ENCODE measurements around the gene FAM118A. TPM values are rescaled to one million over a fixed set of nuclear protein-coding genes. Genes with fewer than 3 reads are reported as not detected.
"Not testable (repeated sequence)": the region's sequence is repeated elsewhere in the genome, so short reads cannot be mapped to it uniquely, and the experiment has no call there.

Gene FAM118A
- total and polyA plus RNA-seq, 5 donors from 2014 or later, result 34.5 to 456 (median 61.5) TPM

DNA sequence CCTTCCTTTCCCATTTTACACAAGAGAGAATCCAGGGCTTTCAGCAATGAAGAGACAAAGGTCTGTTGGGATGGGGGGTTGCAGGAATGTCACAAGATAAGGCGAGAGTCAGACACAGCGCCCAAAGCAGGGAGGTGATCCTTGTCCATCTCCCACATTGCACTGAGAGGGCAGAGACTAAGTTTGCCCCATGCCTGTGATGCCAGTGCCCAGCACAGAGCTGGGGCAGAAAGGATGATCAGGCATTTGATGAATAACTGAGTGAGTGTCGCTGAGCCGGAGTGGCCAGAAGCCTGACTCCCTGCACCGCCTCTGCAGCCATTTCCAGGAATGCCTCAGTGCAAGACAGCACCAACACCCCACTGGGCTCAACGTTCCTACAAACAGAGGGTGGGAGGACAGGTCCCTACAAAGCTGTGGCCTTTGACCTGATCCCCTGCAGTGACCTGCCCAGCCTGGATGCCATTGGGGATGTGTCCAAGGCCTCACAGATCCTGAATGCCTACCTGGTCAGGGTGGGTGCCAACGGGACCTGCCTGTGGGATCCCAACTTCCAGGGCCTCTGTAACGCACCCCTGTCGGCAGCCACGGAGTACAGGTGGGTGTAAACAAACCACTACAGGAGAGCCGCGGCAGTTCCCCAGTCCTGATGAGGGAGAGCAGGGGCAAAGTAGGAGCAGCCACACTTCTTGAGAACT is 22.7 kb upstream of the FAM118A start:
- Mint-ChIP-seq H3K4me1 (peaks cover 0 to 13% (median 0%) of the 10 kb centered on the region in 4 donors), H3K27ac (no peak overlapping the region), H3K36me3 (no peaks in the 10 kb centered on the region), H3K9me3 (no peaks in the 10 kb centered on the region), H3K4me3 (no peak overlapping the region), H3K27me3 (peaks cover 38% of the 10 kb centered on the region)
- H3K4me3 ChIP-seq (ENCODE audit: low read depth, low read length), result no peak overlapping the region
- peaks cover 3% of the 10 kb centered on the region for H3K27me3 ChIP-seq (ENCODE audit: control insufficient read depth, insufficient read depth, low read length)
- peaks cover 6% of the 10 kb centered on the region for H3K4me1 ChIP-seq (ENCODE audit: control insufficient read depth, insufficient read depth, low read length, poor library complexity, severe bottlenecking)
- no peak for DNase-seq
- ATAC-seq (ENCODE audit: low read depth in 2 of 2), result no peak
- no peaks in the 10 kb centered on the region for H3K36me3 ChIP-seq (ENCODE audit: control insufficient read depth, insufficient read depth, low read length)
- no peak overlapping the region for H3K27ac ChIP-seq (ENCODE audit: insufficient read depth, low read length, poor library complexity, severe bottlenecking)
- H3K9me3 ChIP-seq (ENCODE audit: control insufficient read depth in 2 of 2, low read length in 2 of 2), result no peaks in the 10 kb centered on the region

DNA sequence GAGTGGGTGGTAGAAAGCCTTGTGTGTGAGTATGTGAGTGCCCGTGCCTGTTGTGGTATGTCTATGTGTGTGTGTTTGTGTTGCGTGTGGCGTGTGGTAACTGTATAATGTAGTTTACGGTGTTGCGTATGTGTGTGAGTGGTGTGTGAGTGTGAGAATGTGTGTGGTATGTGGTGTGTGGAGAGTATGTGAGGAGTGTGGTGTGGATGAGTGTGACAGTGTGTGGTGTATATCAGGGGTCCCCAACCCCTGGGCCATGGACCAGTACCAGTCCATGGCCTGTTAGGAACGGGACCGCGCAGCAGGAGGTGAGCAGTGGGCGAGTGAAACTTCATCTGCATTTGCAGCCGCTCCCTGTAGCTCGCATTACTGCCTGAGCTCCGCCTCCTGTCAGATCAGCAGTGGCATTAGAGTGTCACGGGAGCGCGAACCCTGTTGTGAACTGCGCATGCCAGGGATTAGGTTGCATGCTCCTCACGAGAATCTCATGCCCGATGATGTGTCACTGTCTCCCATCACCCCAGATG is 19.3 kb upstream of the FAM118A start:
- no peaks in the 10 kb centered on the region for H3K9me3 ChIP-seq (ENCODE audit: control insufficient read depth in 2 of 2, low read length in 2 of 2)
- H3K27me3 Mint-ChIP-seq, result peaks cover 9% of the 10 kb centered on the region
- no peaks in the 10 kb centered on the region for H3K27me3 ChIP-seq (ENCODE audit: control insufficient read depth, insufficient read depth, low read length)
- no peak overlapping the region for H3K27ac Mint-ChIP-seq
- H3K4me3 Mint-ChIP-seq, result no peak overlapping the region
- H3K36me3 ChIP-seq (ENCODE audit: control insufficient read depth, insufficient read depth, low read length), result no peaks in the 10 kb centered on the region
- H3K4me1 ChIP-seq (ENCODE audit: control insufficient read depth, insufficient read depth, low read length, poor library complexity, severe bottlenecking), result peaks cover under 1% of the 10 kb centered on the region
- H3K4me1 Mint-ChIP-seq, result peaks cover 0 to 7% (median 3%) of the 10 kb centered on the region in 4 donors
- no peak for ATAC-seq (ENCODE audit: low read depth in 2 of 2)
- H3K36me3 Mint-ChIP-seq, result no peaks in the 10 kb centered on the region
- DNase-seq, result no peak
- no peaks in the 10 kb centered on the region for H3K9me3 Mint-ChIP-seq
- H3K27ac ChIP-seq (ENCODE audit: insufficient read depth, low read length, poor library complexity, severe bottlenecking), result no peak overlapping the region
- H3K4me3 ChIP-seq (ENCODE audit: low read depth, low read length), result no peak overlapping the region

GRCh38 chr22:45291061-45291930 is 18.4 kb upstream of the FAM118A start:
- H3K4me3 ChIP-seq (ENCODE audit: low read depth, low read length), result no peak overlapping the region
- Mint-ChIP-seq H3K4me1 (peaks cover 0 to 13% (median 8%) of the 10 kb centered on the region in 4 donors), H3K36me3 (no peaks in the 10 kb centered on the region), H3K27me3 (peaks cover 6% of the 10 kb centered on the region), H3K9me3 (no peaks in the 10 kb centered on the region), H3K4me3 (no peak overlapping the region), H3K27ac (no peak overlapping the region)
- DNase-seq (no peak), ATAC-seq (ENCODE audit: low read depth in 2 of 2) (no peak)
- no peaks in the 10 kb centered on the region for H3K9me3 ChIP-seq (ENCODE audit: control insufficient read depth in 2 of 2, low read length in 2 of 2)
- no peaks in the 10 kb centered on the region for H3K36me3 ChIP-seq (ENCODE audit: control insufficient read depth, insufficient read depth, low read length)
- no peak overlapping the region for H3K27ac ChIP-seq (ENCODE audit: insufficient read depth, low read length, poor library complexity, severe bottlenecking)
- no peaks in the 10 kb centered on the region for H3K27me3 ChIP-seq (ENCODE audit: control insufficient read depth, insufficient read depth, low read length)
- peaks cover 9% of the 10 kb centered on the region for H3K4me1 ChIP-seq (ENCODE audit: control insufficient read depth, insufficient read depth, low read length, poor library complexity, severe bottlenecking)

DNA sequence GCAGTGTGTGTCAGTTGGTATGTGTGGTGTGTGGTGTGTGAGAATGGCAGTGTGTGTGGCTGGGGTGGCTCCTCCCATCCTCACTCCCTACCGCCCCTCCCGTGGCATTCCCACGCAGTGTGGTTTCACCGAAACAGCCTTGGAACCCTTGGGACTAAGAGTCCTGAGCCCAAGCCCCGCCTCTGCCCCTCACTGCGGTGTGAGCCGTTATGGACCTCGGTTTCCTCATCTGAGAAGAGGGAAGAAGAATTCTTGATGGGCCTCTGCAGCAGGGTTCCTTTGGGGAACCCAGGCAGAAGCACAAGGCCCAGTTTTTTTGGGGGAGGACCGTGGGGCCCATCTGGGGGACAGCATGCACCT is 17.8 kb upstream of the FAM118A start:
- H3K4me3 ChIP-seq (ENCODE audit: low read depth, low read length), result no peak overlapping the region
- DNase-seq (no peak), ATAC-seq (ENCODE audit: low read depth in 2 of 2) (no peak)
- H3K4me3 Mint-ChIP-seq, result no peak overlapping the region
- H3K36me3 ChIP-seq (ENCODE audit: control insufficient read depth, insufficient read depth, low read length), result no peaks in the 10 kb centered on the region
- peaks cover 6% of the 10 kb centered on the region for H3K27me3 Mint-ChIP-seq
- H3K4me1 ChIP-seq (ENCODE audit: control insufficient read depth, insufficient read depth, low read length, poor library complexity, severe bottlenecking), result peaks cover 15% of the 10 kb centered on the region
- no peaks in the 10 kb centered on the region for H3K27me3 ChIP-seq (ENCODE audit: control insufficient read depth, insufficient read depth, low read length)
- no peaks in the 10 kb centered on the region for H3K36me3 Mint-ChIP-seq
- H3K9me3 ChIP-seq (ENCODE audit: control insufficient read depth in 2 of 2, low read length in 2 of 2), result no peaks in the 10 kb centered on the region
- no peak overlapping the region for H3K27ac Mint-ChIP-seq
- peaks cover 5 to 19% (median 13%) of the 10 kb centered on the region in 4 donors for H3K4me1 Mint-ChIP-seq
- H3K9me3 Mint-ChIP-seq, result no peaks in the 10 kb centered on the region
- no peak overlapping the region for H3K27ac ChIP-seq (ENCODE audit: insufficient read depth, low read length, poor library complexity, severe bottlenecking)

GRCh38 chr22:45292731-45293442 is 16.8 kb upstream of the FAM118A start:
- Mint-ChIP-seq H3K4me1 (peaks cover 7 to 28% (median 17%) of the 10 kb centered on the region in 4 donors), H3K27me3 (peaks cover 6% of the 10 kb centered on the region), H3K4me3 (no peak overlapping the region), H3K27ac (peak overlapping the region in 1 of 3 donors; percentile 69), H3K36me3 (no peaks in the 10 kb centered on the region), H3K9me3 (no peaks in the 10 kb centered on the region)
- no peaks in the 10 kb centered on the region for H3K9me3 ChIP-seq (ENCODE audit: control insufficient read depth in 2 of 2, low read length in 2 of 2)
- no peaks in the 10 kb centered on the region for H3K27me3 ChIP-seq (ENCODE audit: control insufficient read depth, insufficient read depth, low read length)
- peaks cover 17% of the 10 kb centered on the region for H3K4me1 ChIP-seq (ENCODE audit: control insufficient read depth, insufficient read depth, low read length, poor library complexity, severe bottlenecking)
- H3K36me3 ChIP-seq (ENCODE audit: control insufficient read depth, insufficient read depth, low read length), result no peaks in the 10 kb centered on the region
- no peak overlapping the region for H3K27ac ChIP-seq (ENCODE audit: insufficient read depth, low read length, poor library complexity, severe bottlenecking)
- ATAC-seq (ENCODE audit: low read depth in 2 of 2) (no peak), DNase-seq (no peak)
- H3K4me3 ChIP-seq (ENCODE audit: low read depth, low read length), result no peak overlapping the region

- peaks cover 17% of the 10 kb centered on the region for H3K4me1 ChIP-seq (ENCODE audit: control insufficient read depth, insufficient read depth, low read length, poor library complexity, severe bottlenecking)
These were observed 15.7 kb upstream of the FAM118A start for GRCh38 chr22:45294030-45294429.

DNA sequence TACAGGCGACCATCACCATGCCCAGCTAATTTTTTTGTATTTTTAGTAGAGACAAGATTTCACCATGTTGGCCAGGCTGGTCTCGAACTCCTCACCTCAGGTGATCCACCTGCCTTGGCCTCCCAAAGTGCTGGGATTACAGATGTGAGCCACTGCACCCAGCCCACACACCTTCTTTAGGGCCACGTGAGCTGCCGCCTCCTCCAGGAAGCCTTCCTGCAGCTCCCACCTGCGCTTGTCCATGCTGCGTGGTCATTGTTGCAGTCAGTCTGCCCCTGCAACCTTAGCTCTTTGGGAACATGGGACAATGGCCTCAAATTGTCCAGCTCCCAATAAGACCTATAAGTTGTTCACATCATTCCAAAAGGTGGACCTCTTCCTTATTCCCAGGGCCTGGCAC is 14.7 kb upstream of the FAM118A start:
- H3K36me3 Mint-ChIP-seq; ATAC-seq (ENCODE audit: low read depth in 2 of 2); H3K4me3 Mint-ChIP-seq; H3K27me3 Mint-ChIP-seq; H3K9me3 ChIP-seq (ENCODE audit: control insufficient read depth in 2 of 2, low read length in 2 of 2); H3K36me3 ChIP-seq (ENCODE audit: control insufficient read depth, insufficient read depth, low read length); DNase-seq; H3K27me3 ChIP-seq (ENCODE audit: control insufficient read depth, insufficient read depth, low read length); H3K27ac ChIP-seq (ENCODE audit: insufficient read depth, low read length, poor library complexity, severe bottlenecking); H3K4me3 ChIP-seq (ENCODE audit: low read depth, low read length); H3K9me3 Mint-ChIP-seq: not testable (repeated sequence)
- Mint-ChIP-seq H3K4me1 (peaks cover 7 to 38% (median 17%) of the 10 kb centered on the region in 4 donors), H3K27ac (peak overlapping the region in 2 of 3 donors; percentile 92 to 96)
- peaks cover 17% of the 10 kb centered on the region for H3K4me1 ChIP-seq (ENCODE audit: control insufficient read depth, insufficient read depth, low read length, poor library complexity, severe bottlenecking)

More at GRCh38 chr22:45294030-45294429, 15.7 kb upstream of the FAM118A start:
- peak overlapping the region in 2 of 3 donors; percentile 51 to 92 for H3K27ac Mint-ChIP-seq
- no peaks in the 10 kb centered on the region for H3K27me3 ChIP-seq (ENCODE audit: control insufficient read depth, insufficient read depth, low read length)
- H3K4me1 Mint-ChIP-seq, result peaks cover 7 to 38% (median 17%) of the 10 kb centered on the region in 4 donors
- ATAC-seq (ENCODE audit: low read depth in 2 of 2) (no peak), DNase-seq (no peak)
- H3K27me3 Mint-ChIP-seq, result peaks cover 6% of the 10 kb centered on the region
- no peaks in the 10 kb centered on the region for H3K36me3 ChIP-seq (ENCODE audit: control insufficient read depth, insufficient read depth, low read length)
- no peaks in the 10 kb centered on the region for H3K9me3 Mint-ChIP-seq
- H3K27ac ChIP-seq (ENCODE audit: insufficient read depth, low read length, poor library complexity, severe bottlenecking), result no peak overlapping the region
- no peaks in the 10 kb centered on the region for H3K36me3 Mint-ChIP-seq
- no peak overlapping the region for H3K4me3 ChIP-seq (ENCODE audit: low read depth, low read length)
- H3K9me3 ChIP-seq (ENCODE audit: control insufficient read depth in 2 of 2, low read length in 2 of 2), result no peaks in the 10 kb centered on the region
- no peak overlapping the region for H3K4me3 Mint-ChIP-seq

Measured in CD4-positive, CD25-positive, alpha-beta regulatory T cell (primary cell).